Measurements from ENCODE around the gene RPS6KL1. TPM values are rescaled to one million over a fixed set of nuclear protein-coding genes. Genes with fewer than 3 reads are reported as not detected.

Gene RPS6KL1
- total and polyA plus RNA-seq, 12 donors: 10.3 to 27.1 (median 21.9) TPM

GRCh38 chr14:74913393-74913910 lies 9.6 kb downstream of the RPS6KL1 start:
- no peak overlapping the region for H3K4me3 ChIP-seq
- H3K27ac ChIP-seq: peak overlapping the region in 2 of 10 donors; percentile 45 to 90
- H3K27me3 ChIP-seq: no peaks in the 10 kb centered on the region
- H3K9me3 ChIP-seq: no peaks in the 10 kb centered on the region
- no peak for TF ChIP-seq CTCF (IDR thresholded peaks at IDR 0.05)
- H3K36me3 ChIP-seq: peaks cover 0 to 2% (median 0%) of the 10 kb centered on the region in 9 donors
- H3K4me1 ChIP-seq: peaks cover 23 to 70% (median 49%) of the 10 kb centered on the region in 9 donors
- intact Hi-C loops (cut with DNase I): loop anchor here in 5 of 10 donors (5.0 to 10.0 kb wide), 4 partner anchors 154 to 391 kb away; partner anchors contain the start of gene ZC2HC1C (in 1 of the 5)
- no peak for ATAC-seq
- WGBS, 2 donors: 75 to 79% methylated on average over 5 of the region's 5 CpGs
- DNase-seq: no peak

- Histone ChIP-seq H3K27me3 (no peaks in the 10 kb centered on the region), H3K36me3 (peaks cover 0 to 2% (median 0%) of the 10 kb centered on the region in 9 donors), H3K27ac (no peak overlapping the region), H3K4me1 (peaks cover 22 to 70% (median 49%) of the 10 kb centered on the region in 9 donors), H3K4me3 (no peak overlapping the region), H3K9me3 (no peaks in the 10 kb centered on the region)
- TF ChIP-seq CTCF (IDR thresholded peaks at IDR 0.05): no peak
- WGBS, 2 donors: 94% methylated on average over 10 of the region's 10 CpGs
- DNase-seq (no peak), ATAC-seq (no peak)
- intact Hi-C loops (cut with DNase I): loop anchor here in 5 of 10 donors (5.0 to 10.0 kb wide), 4 partner anchors 154 to 392 kb away; partner anchors contain the start of gene ZC2HC1C (in 1 of the 5)
Observed at GRCh38 chr14:74912801-74913200, 10.3 kb downstream of the RPS6KL1 start.

- peaks cover 0 to 2% (median 0%) of the 10 kb centered on the region in 9 donors for H3K36me3 ChIP-seq
- peaks cover 24 to 70% (median 49%) of the 10 kb centered on the region in 9 donors for H3K4me1 ChIP-seq
- 89 to 95% methylated on average over 6 of the region's 6 CpGs for WGBS, 2 donors
- DNase-seq: no peak
- H3K9me3 ChIP-seq: no peaks in the 10 kb centered on the region
- ATAC-seq: no peak
- intact Hi-C loops (cut with DNase I): loop anchor here in 5 of 10 donors (5.0 to 10.0 kb wide), 4 partner anchors 155 to 393 kb away; partner anchors contain the start of gene ZC2HC1C (in 1 of the 5)
- TF ChIP-seq CTCF (IDR thresholded peaks at IDR 0.05): no peak
- no peaks in the 10 kb centered on the region for H3K27me3 ChIP-seq
- H3K27ac ChIP-seq: no peak overlapping the region
- no peak overlapping the region for H3K4me3 ChIP-seq
Observed at GRCh38 chr14:74912111-74912510, 10.9 kb downstream of the RPS6KL1 start.

- intact Hi-C loops (cut with DNase I): loop anchor here in 5 of 10 donors (5.0 to 10.0 kb wide), 4 partner anchors 156 to 393 kb away; partner anchors contain the start of gene ZC2HC1C (in 1 of the 5)
Observed at GRCh38 chr14:74911704-74912103, 11.4 kb downstream of the RPS6KL1 start.

More at GRCh38 chr14:74911704-74912103, 11.4 kb downstream of the RPS6KL1 start:
- 93 to 95% methylated on average over 5 of the region's 5 CpGs for WGBS, 2 donors
- DNase-seq: no peak
- no peak for ATAC-seq
- TF ChIP-seq CTCF (IDR thresholded peaks at IDR 0.05): no peak
- Histone ChIP-seq H3K4me3 (no peak overlapping the region), H3K27me3 (no peaks in the 10 kb centered on the region), H3K27ac (no peak overlapping the region), H3K4me1 (peaks cover 25 to 70% (median 49%) of the 10 kb centered on the region in 9 donors), H3K9me3 (no peaks in the 10 kb centered on the region), H3K36me3 (peaks cover 0 to 2% (median 0%) of the 10 kb centered on the region in 9 donors)
